Liver (tissue), 3 donors: Measurements from ENCODE around the gene MECP2.

Source experiments
- CTCF ChIP-seq: fragments of 150-350 bp; IDR thresholded peaks from 2 replicates; pipeline ENCODE4 v1.5.1; 2017; ENCODE audit warnings: improper control_type of control experiment, low read depth, low read length; ENCODE audit not compliant: missing input control
- EGR1 ChIP-seq, 2 donors: IDR thresholded peaks; 2 replicates each; pipeline ENCODE4 v1.6.1; 2016 to 2018; ENCODE audit warnings: antibody characterized with exemption in 2 of 2, low read depth in 2 of 2
- GABPA ChIP-seq, 2 donors: IDR thresholded peaks in 1 of 2; conservative IDR thresholded peaks in 1 of 2; 2 replicates each; pipeline ENCODE4 v1.6.1; 2016; ENCODE audit warnings: antibody characterized with exemption in 2 of 2, mild to moderate bottlenecking in 1 of 2, moderate library complexity in 1 of 2
- HNF4G ChIP-seq: IDR thresholded peaks from 2 replicates; pipeline ENCODE4 v1.6.1; 2016; ENCODE audit warnings: antibody characterized with exemption
- MAX ChIP-seq: IDR thresholded peaks from 2 replicates; pipeline ENCODE4 v1.6.1; 2016; ENCODE audit warnings: antibody characterized with exemption
- RAD21 ChIP-seq, 2 donors: IDR thresholded peaks; 2 replicates each; pipeline ENCODE4 v1.6.1; 2016; ENCODE audit warnings: antibody characterized with exemption in 2 of 2, mild to moderate bottlenecking in 2 of 2
- REST ChIP-seq: IDR thresholded peaks from 2 replicates; pipeline ENCODE4 v1.6.1; 2016; ENCODE audit warnings: antibody characterized with exemption, mild to moderate bottlenecking
- SP1 ChIP-seq: IDR thresholded peaks from 2 replicates; pipeline ENCODE4 v1.6.1; 2018; ENCODE audit warnings: antibody characterized with exemption, mild to moderate bottlenecking
- TAF1 ChIP-seq: conservative IDR thresholded peaks from 2 replicates; pipeline ENCODE4 v1.6.1; 2016; ENCODE audit warnings: antibody characterized with exemption, mild to moderate bottlenecking
- YY1 ChIP-seq: IDR thresholded peaks from 2 replicates; pipeline ENCODE4 v1.6.1; 2016; ENCODE audit warnings: antibody characterized with exemption, mild to moderate bottlenecking
- ZBTB33 ChIP-seq: IDR thresholded peaks from 2 replicates; pipeline ENCODE4 v1.6.1; 2016; ENCODE audit warnings: antibody characterized with exemption
- donor health status: healthy.
- donor health status: healthy.

GRCh38 chrX:154036513-154036912 is 61.0 kb downstream of the MECP2 start:
- no peak for TF ChIP-seq MAX
- no peak for TF ChIP-seq SP1
- TF ChIP-seq CTCF = no peak
- TF ChIP-seq RAD21 (IDR thresholded peaks at IDR 0.05) = no peak
- no peak for TF ChIP-seq HNF4G
- no peak for TF ChIP-seq GABPA (IDR thresholded peaks at IDR 0.05 in 1 of 2, conservative IDR thresholded peaks at IDR 0.05 in 1 of 2)
- TF ChIP-seq ZBTB33 = no peak
- TF ChIP-seq YY1 = no peak
- no peak for TF ChIP-seq REST
- TF ChIP-seq TAF1 = no peak
- TF ChIP-seq EGR1 (IDR thresholded peaks at IDR 0.05; ENCODE audit: low read depth in 2 of 2) = no peak
